Transverse colon (tissue), 4 donors: ENCODE measurements around the gene FOXP1.

Source experiments
- CTCF ChIP-seq, 5 experiments: fragments of 200-600 bp in 3 of 5; fragments of 450-650 bp in 2 of 5; sonication (generic) in 3 of 5; IDR thresholded peaks; 1 replicate in 2 of 5; 2 replicates in 3 of 5; pipeline ENCODE4 v1.5.1; 2016 to 2017; ENCODE audit warnings: antibody characterized with exemption in 5 of 5, inconsistent platforms in 3 of 5, mild to moderate bottlenecking in 2 of 5, moderate library complexity in 1 of 5
- POLR2A ChIP-seq: fragments of 450-650 bp; IDR thresholded peaks from one replicate; pipeline ENCODE4 v1.6.1; 2016; ENCODE audit warnings: antibody characterized with exemption, mild to moderate bottlenecking, moderate library complexity
- POLR2AphosphoS5 ChIP-seq, 3 donors: sonication (generic); formaldehyde crosslinking; IDR thresholded peaks; one replicate each; pipeline ENCODE4 v1.6.1; 2016; ENCODE audit warnings: antibody characterized with exemption in 3 of 3

GRCh38 chr3:71360180-71360579 lies 223.3 kb downstream of the FOXP1 start:
- TF ChIP-seq CTCF (IDR thresholded peaks at IDR 0.05) (no peak), POLR2AphosphoS5 (IDR thresholded peaks at IDR 0.05) (no peak), POLR2A (no peak)
